ENCODE data around the gene SPINK1.

The SPINK1 gene

DNA sequence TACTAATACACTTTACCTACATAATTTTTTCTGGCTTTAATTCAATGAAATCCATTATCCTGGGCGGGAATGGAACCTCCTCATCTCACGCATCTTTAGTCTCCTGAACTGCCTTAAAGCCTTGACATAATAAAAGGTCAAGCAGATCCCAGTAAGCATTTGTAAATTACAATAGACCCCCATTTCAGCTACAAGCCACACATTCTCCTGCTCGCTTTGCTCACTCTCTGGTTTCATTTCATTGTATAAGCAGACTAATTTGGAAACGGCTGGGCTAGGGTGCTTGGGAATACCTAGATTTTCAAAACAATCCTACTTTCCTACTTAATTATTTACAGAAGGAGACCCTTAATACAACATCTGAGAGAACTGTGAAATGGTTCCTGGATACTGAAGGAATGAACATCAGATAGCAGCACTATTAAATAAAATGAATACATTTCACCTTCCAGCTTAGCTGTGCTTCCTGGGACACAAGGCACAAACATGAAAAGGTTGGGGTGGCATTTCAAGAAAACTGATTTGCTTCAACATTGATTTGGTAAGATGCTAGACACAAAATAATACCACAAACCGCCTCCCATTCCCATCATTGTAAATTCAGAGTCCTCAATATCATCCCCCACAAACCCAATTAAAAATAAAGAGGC, 50.4 kb downstream of the SPINK1 start:
- H3K4me3 ChIP-seq (ENCODE audit: low read length): peak overlapping the region; percentile 89
- H3K27me3 ChIP-seq (ENCODE audit: insufficient read depth, low read length): no peaks in the 10 kb centered on the region
- H3K36me3 ChIP-seq (ENCODE audit: insufficient read depth, low read length): no peaks in the 10 kb centered on the region
- peaks cover 31% of the 10 kb centered on the region for H3K4me1 ChIP-seq (ENCODE audit: insufficient read depth, low read length)
- H3K9me3 ChIP-seq (ENCODE audit: insufficient read depth, low read depth, low read length): no peaks in the 10 kb centered on the region
- H3K9ac ChIP-seq (ENCODE audit: low read depth, low read length): peak overlapping the region; percentile 28; the same call in 1 of the 2 replicates
- 63% methylated on average over 5 of the region's 5 CpGs for WGBS
- H3K27ac ChIP-seq (ENCODE audit: low read depth, low read length): peak overlapping the region; percentile 36; the same call in 1 of the 2 replicates

DNA sequence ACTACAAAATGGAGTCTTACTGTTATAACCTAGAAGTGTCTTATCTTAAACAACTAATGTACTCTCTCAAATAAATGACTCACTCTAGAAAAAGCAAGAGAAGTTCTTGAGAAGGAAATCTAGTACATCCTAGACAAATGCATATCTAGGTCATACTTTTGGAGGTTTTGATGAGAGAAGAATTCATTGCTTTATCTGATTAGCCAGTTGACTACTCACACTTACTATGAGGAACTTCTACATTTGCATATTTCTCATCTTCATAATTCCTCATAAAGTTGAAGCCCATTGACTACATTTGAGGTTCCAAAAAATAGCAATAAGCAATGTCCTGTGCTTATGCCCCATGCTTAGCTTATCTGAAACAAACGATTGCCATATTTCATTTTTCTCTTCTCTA, 51.8 kb downstream of the SPINK1 start:
- H3K9ac ChIP-seq (ENCODE audit: low read depth, low read length): no peak overlapping the region
- WGBS: 86% methylated on average over 1 of the region's 1 CpG

DNA sequence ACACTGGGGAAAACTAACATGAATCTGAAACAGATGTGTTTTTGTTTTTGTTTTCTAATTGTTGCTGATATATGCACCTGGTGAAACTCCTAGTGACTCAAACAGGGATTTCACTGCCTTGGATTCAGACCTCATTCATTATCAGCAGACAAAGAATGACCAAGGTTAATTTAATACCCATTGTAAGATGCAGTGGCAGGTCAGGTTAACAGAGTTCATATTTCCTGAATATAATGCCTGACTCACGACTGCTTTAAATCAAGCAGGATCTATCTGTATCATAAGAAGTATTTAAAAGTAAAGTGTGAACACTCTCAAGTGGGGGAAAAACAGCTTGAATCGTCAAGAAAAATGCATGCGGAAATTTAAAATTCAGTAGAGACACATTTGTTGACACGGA, 54.5 kb downstream of the SPINK1 start:
- Histone ChIP-seq H3K4me1 (ENCODE audit: insufficient read depth, low read length) (peaks cover 31% of the 10 kb centered on the region), H3K27me3 (ENCODE audit: insufficient read depth, low read length) (no peaks in the 10 kb centered on the region), H3K9ac (ENCODE audit: low read depth, low read length) (no peak overlapping the region), H3K4me3 (ENCODE audit: low read length) (no peak overlapping the region), H3K36me3 (ENCODE audit: insufficient read depth, low read length) (no peaks in the 10 kb centered on the region), H3K9me3 (ENCODE audit: insufficient read depth, low read depth, low read length) (no peaks in the 10 kb centered on the region), H3K27ac (ENCODE audit: low read depth, low read length) (no peak overlapping the region)
- 100% methylated on average over 4 of the region's 4 CpGs for WGBS

More for the DNA sequence above, 51.8 kb downstream of the SPINK1 start:
- no peak overlapping the region for H3K27ac ChIP-seq (ENCODE audit: low read depth, low read length)
- no peaks in the 10 kb centered on the region for H3K27me3 ChIP-seq (ENCODE audit: insufficient read depth, low read length)
- H3K36me3 ChIP-seq (ENCODE audit: insufficient read depth, low read length): no peaks in the 10 kb centered on the region
- peaks cover 33% of the 10 kb centered on the region for H3K4me1 ChIP-seq (ENCODE audit: insufficient read depth, low read length)
- no peak overlapping the region for H3K4me3 ChIP-seq (ENCODE audit: low read length)
- H3K9me3 ChIP-seq (ENCODE audit: insufficient read depth, low read depth, low read length): no peaks in the 10 kb centered on the region

Data from HUES64 (cell line).